ENCODE measurements around the gene FUT2. TPM values are rescaled to one million over a fixed set of nuclear protein-coding genes. Genes with fewer than 3 reads are reported as not detected.

Gene FUT2
- polyA plus RNA-seq, 3 donors from 2014 or later = 0.21 TPM; not detected in 2

- DNase-seq = peak; percentile 35 to 41 (median 40)
- Mint-ChIP-seq H3K27ac (no peak within 1 kb of the TSS), H3K4me1 (peaks cover 8 to 10% of the 10 kb centered on the region in 2 donors), H3K36me3 (no peaks in the 10 kb centered on the region), H3K27me3 (ENCODE audit: low read depth in 3 of 3) (peaks cover 3 to 13% (median 12%) of the 10 kb centered on the region in 3 donors), H3K4me3 (no peak within 1 kb of the TSS), H3K9me3 (no peaks in the 10 kb centered on the region)
Observed at GRCh38 chr19:48746738-48747575, 51.2 kb downstream of the FUT2 start, which contains the start of gene IZUMO1. Gene IZUMO1, minus strand, starts transcription at chr19:48746909. Its CDS starts 1,050 bp downstream, at chr19:48745859.

DNA sequence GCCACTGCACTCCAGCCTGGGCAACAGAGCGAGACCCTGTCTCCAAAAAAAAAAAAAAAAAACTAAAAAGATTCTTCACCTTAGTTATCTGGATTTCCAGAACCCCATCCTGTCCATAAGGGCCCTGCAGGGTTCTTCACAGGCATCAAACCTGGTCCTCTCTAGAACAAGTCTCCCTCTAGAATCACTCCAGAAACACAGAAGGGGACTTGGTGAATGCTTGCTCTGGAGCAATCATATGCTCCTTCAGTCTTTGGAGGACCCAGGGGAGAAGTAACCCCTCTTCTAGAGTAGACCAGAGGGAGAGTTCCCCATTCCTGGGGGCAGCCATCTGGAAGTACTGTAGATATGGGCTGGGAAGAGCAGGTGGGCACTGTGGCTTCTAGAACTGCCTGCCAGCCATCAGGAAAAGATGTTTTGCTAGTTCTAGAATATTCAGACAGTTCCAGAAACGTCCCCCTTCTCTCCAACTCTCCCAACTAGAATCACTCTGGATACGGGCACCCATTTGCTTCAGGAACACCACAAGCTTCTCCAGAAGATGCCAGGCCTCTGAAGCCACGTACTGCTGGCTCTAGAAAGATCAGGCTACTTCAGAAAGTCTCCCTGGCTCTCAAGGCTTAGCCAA, 53.9 kb downstream of the FUT2 start:
- Mint-ChIP-seq H3K4me1 (peaks cover 19 to 23% of the 10 kb centered on the region in 2 donors), H3K27ac (no peak overlapping the region), H3K27me3 (ENCODE audit: low read depth in 3 of 3) (peaks cover 12 to 27% (median 18%) of the 10 kb centered on the region in 3 donors), H3K4me3 (no peak overlapping the region), H3K36me3 (no peaks in the 10 kb centered on the region), H3K9me3 (peaks cover 0 to 2% (median 0%) of the 10 kb centered on the region in 6 donors)
- no peak for DNase-seq

GRCh38 chr19:48750351-48750750, 54.6 kb downstream of the FUT2 start:
- Mint-ChIP-seq H3K27me3 (ENCODE audit: low read depth in 3 of 3) (peaks cover 12 to 27% (median 14%) of the 10 kb centered on the region in 3 donors), H3K9me3 (peaks cover 0 to 2% (median 0%) of the 10 kb centered on the region in 6 donors), H3K36me3 (no peaks in the 10 kb centered on the region), H3K27ac (no peak overlapping the region), H3K4me1 (peaks cover 19% of the 10 kb centered on the region in 2 donors), H3K4me3 (no peak overlapping the region)
- no peak for DNase-seq

DNA sequence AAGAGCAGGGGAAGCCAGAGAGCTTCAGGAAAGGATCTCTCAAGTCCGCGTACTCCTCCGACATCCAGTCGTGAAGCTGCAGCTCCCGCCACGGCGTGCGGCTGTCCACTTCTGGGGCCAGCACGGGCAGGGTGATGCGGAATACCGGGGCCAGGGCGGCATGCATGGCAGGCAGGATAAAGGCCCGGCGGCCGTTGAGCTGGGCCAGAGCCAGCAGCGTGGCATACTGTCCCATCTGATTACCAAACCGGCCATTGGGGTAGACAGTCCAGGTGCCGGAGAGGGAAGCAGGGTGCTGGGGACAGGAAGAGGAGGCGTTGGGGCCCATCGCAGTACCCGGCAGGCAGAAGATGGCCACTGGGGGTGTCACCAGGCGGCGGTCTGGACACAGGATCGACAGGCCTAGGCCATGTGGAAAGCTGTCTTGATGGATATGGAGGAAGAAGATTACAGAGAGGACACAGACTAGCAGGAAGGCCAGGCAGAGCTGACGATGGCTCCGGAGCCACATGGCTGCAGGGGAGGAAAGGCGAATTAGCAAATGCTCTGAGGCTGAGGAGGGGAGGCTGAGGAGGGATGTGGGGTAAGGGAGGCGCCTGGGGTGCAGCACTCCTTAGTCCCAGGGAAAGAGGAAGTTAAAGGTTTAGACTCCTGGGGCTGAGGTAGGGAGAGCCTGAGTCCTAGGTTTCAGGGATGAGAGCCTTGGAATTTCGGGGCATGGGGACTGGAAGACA, 55.2 kb downstream of the FUT2 start:
- peak overlapping the region in 3 of 5 donors; percentile 29 to 69 (median 34) for H3K4me3 Mint-ChIP-seq
- no peak for DNase-seq
- no peak overlapping the region for H3K27ac Mint-ChIP-seq
- H3K9me3 Mint-ChIP-seq = peaks cover 0 to 2% (median 0%) of the 10 kb centered on the region in 6 donors
- H3K4me1 Mint-ChIP-seq = peaks cover 15 to 18% of the 10 kb centered on the region in 2 donors
- no peaks in the 10 kb centered on the region for H3K36me3 Mint-ChIP-seq
- peaks cover 12 to 24% (median 14%) of the 10 kb centered on the region in 3 donors for H3K27me3 Mint-ChIP-seq (ENCODE audit: low read depth in 3 of 3)

DNA sequence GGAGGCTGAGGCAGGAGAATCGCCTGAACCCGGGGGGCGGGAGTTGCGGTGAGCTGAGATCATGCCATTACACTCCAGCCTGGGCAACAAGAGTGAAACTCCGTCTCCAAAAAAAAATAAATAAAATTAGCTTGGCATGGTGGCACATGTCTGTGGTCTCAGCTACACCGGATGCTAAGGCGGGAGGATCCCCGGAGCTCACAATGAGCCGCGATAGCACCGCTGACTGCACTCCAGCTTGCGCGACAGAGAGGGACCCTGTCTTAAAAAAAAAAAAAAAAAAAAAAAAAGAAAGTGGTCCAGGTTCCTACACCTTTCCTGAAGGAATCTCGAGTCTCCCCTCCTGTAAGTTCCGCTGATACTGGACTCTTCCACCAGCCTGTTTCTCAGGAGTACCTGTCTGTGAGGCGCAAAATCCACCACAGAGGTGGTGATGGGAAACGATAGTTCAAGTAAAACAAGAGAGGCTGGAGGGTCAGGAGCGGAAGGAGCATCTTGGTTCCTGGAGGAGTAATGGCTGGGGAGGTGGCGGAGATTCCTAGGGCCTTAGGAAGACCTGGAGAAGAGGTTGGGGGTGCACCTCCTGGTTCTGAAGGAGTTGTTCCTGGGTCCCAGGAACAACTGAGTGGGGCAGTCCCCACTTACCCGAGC, 56.2 kb downstream of the FUT2 start:
- Mint-ChIP-seq H3K4me3 (peak overlapping the region; percentile 58 to 79 (median 75)), H3K4me1 (peaks cover 15 to 18% of the 10 kb centered on the region in 2 donors), H3K27me3 (ENCODE audit: low read depth in 3 of 3) (peaks cover 12 to 19% (median 12%) of the 10 kb centered on the region in 3 donors), H3K36me3 (no peaks in the 10 kb centered on the region), H3K9me3 (peaks cover 0 to 2% (median 0%) of the 10 kb centered on the region in 6 donors), H3K27ac (peak overlapping the region in 1 of 6 donors; percentile 31)
- DNase-seq = no peak

GRCh38 chr19:48752496-48753365, 57.0 kb downstream of the FUT2 start, which contains the start of gene FUT1:
Gene FUT1, minus strand, starts transcription at chr19:48752641. Its CDS starts 1,360 bp downstream, at chr19:48751281.
- Mint-ChIP-seq H3K27me3 (ENCODE audit: low read depth in 3 of 3) (peaks cover 10 to 19% (median 12%) of the 10 kb centered on the region in 3 donors), H3K4me3 (peak within 1 kb of the TSS; percentile 58 to 79 (median 75)), H3K27ac (peak within 1 kb of the TSS in 1 of 6 donors; percentile 31), H3K36me3 (no peaks in the 10 kb centered on the region), H3K9me3 (peaks cover 0 to 2% (median 0%) of the 10 kb centered on the region in 6 donors), H3K4me1 (peaks cover 15 to 16% of the 10 kb centered on the region in 2 donors)
- no peak for DNase-seq

DNA sequence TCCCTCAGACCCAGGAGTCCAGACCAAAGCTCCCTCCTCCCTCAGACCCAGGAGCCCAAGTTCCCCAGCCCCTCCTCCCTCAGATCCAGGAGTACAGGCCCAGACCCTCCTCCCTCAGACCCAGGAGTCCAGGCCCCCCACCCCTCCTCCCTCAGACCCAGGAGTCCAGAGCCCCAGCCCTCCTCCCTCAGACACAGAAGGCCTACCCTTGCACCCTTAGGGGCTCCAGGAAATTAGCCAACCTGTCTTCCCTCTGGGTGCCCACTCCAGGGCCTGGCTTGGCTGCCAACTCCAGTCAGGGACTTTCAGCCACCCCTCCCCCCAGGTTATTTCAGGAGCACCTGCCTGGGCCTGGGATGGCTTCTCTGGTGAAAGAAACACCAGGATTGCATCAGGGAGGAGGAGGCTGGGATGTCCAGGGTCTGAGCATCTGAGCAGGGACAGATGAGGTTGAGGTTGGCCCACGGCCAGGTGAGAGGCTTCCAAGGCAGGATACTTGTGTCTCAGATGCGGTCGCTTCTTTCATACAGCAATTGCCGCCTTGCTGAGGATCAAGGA, 59.4 kb downstream of the FUT2 start, which contains the start of gene FGF21:
FGF21 (plus strand) TSS at position 441 of the 558 bp plus-strand sequence. CDS start 713 bp downstream, outside the sequence.
- H3K4me3 Mint-ChIP-seq = peak within 1 kb of the TSS in 1 of 5 donors; percentile 27
- H3K27me3 Mint-ChIP-seq (ENCODE audit: low read depth in 3 of 3) = peaks cover 10 to 17% (median 12%) of the 10 kb centered on the region in 3 donors
- H3K9me3 Mint-ChIP-seq = peaks cover 0 to 2% (median 0%) of the 10 kb centered on the region in 6 donors
- H3K27ac Mint-ChIP-seq = no peak within 1 kb of the TSS
- no peaks in the 10 kb centered on the region for H3K36me3 Mint-ChIP-seq
- H3K4me1 Mint-ChIP-seq = peaks cover 15 to 16% of the 10 kb centered on the region in 2 donors
- DNase-seq = no peak

Other genes with a start within 250 kb of the FUT2 start
- gene GRWD1, start 250.0 kb upstream of the FUT2 start, polyA plus RNA-seq = 10 to 100 TPM; 32.3 to 42.4 (median 34.6) TPM
- gene KCNJ14, start 240.4 kb upstream of the FUT2 start, polyA plus RNA-seq = under 1 TPM in 2 of 3 donors, not detected in 1; 0.06 to 0.07 TPM
- gene CYTH2, start 226.6 kb upstream of the FUT2 start, polyA plus RNA-seq = 10 to 100 TPM; 14.4 to 37.6 (median 29.6) TPM
- not detected for gene LMTK3, start 184.1 kb upstream of the FUT2 start, polyA plus RNA-seq
- gene SULT2B1, start 143.8 kb upstream of the FUT2 start, polyA plus RNA-seq = not detected
- not detected for gene SPACA4, start 89.2 kb upstream of the FUT2 start, polyA plus RNA-seq
- not detected for gene FAM83E, start 80.9 kb upstream of the FUT2 start, polyA plus RNA-seq
- gene RPL18, start 76.8 kb upstream of the FUT2 start, polyA plus RNA-seq = 1,000 to 10,000 TPM in 1 of 3 donors, 100 to 1,000 TPM in 2; 938 to 1,525 (median 950) TPM
- gene SPHK2, start 76.5 kb upstream of the FUT2 start, polyA plus RNA-seq = 10 to 100 TPM; 10.5 to 14.5 (median 14.1) TPM
- 10 to 100 TPM; 23.6 to 65.1 (median 26.3) TPM for gene DBP, start 58.6 kb upstream of the FUT2 start, polyA plus RNA-seq
- gene CA11, start 49.8 kb upstream of the FUT2 start, polyA plus RNA-seq = 10 to 100 TPM in 1 of 3 donors, 1 to 10 TPM in 2; 1.8 to 16.4 (median 3.6) TPM
- gene NTN5, start 23.0 kb upstream of the FUT2 start, polyA plus RNA-seq = under 1 TPM in 1 of 3 donors, not detected in 2; 0.46 TPM
- gene MAMSTR, start 23.8 kb downstream of the FUT2 start, polyA plus RNA-seq = 1 to 10 TPM in 1 of 3 donors, under 1 TPM in 1, not detected in 1; 0.17 to 1.1 TPM
- gene RASIP1, start 44.6 kb downstream of the FUT2 start, polyA plus RNA-seq = under 1 TPM in 1 of 3 donors, not detected in 2; 0.10 TPM
- not detected for gene IZUMO1, start 50.9 kb downstream of the FUT2 start, polyA plus RNA-seq
- gene FUT1, start 56.7 kb downstream of the FUT2 start, polyA plus RNA-seq = not detected
- not detected for gene FGF21, start 59.6 kb downstream of the FUT2 start, polyA plus RNA-seq
- gene BCAT2, start 115.1 kb downstream of the FUT2 start, polyA plus RNA-seq = 10 to 100 TPM; 18.0 to 21.3 (median 19.9) TPM
- not detected for gene HSD17B14, start 140.5 kb downstream of the FUT2 start, polyA plus RNA-seq
- 1 to 10 TPM; 3.0 to 5.9 (median 4.8) TPM for gene PLEKHA4, start 172.6 kb downstream of the FUT2 start, polyA plus RNA-seq
- gene PPP1R15A, start 176.4 kb downstream of the FUT2 start, polyA plus RNA-seq = 100 to 1,000 TPM in 1 of 3 donors, 10 to 100 TPM in 2; 41.7 to 149 (median 48.8) TPM
- not detected for gene TULP2, start 202.8 kb downstream of the FUT2 start, polyA plus RNA-seq
- 100 to 1,000 TPM in 1 of 3 donors, 10 to 100 TPM in 2; 76.7 to 219 (median 89.7) TPM for gene NUCB1, start 204.3 kb downstream of the FUT2 start, polyA plus RNA-seq
- 1 to 10 TPM in 1 of 3 donors, not detected in 2; 1.3 TPM for gene DHDH, start 237.7 kb downstream of the FUT2 start, polyA plus RNA-seq

Data from immature natural killer cell (primary cell).